ENCODE results near the gene PEX13.

The PEX13 gene

DNA sequence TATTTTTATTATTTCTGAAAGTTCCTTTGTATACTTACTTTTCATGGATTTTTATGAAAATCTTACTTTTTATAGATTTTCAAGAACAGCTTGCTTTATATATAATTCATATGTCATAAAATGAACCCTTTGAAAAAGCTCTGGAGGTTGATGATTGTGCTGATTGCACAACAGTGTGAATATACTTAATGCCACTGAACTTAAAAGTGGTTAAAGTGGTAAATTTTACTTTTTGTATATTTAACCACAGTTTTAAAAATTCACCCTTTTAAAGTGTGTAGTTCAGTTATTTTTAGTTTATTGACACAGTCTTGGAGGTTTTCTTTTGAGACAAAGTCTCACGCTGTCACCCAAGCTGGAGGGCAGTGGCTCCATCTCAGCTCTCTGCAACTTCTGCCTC is 56.6 kb downstream of the PEX13 start:
- no peak for DNase-seq (ENCODE audit: low spot score)

DNA sequence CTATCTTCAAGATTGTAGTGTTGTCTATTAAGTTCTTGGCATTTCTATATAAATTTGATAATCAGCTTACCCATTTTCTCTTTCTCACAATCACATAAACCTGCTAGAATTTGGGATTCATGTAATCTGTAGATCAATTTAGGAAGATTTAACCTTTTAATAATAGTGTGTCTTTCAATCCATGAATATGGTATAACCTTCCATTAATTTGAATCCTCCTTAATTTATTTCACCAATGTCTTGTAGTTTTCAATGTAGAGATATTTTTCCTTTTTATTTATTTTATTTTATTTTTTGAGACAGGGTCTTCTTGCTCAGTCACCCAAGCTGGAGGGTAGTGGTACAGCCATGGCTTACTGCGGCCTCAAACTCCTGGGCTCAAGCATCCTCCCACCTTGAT is 68.4 kb downstream of the PEX13 start:
- DNase-seq (ENCODE audit: low spot score): no peak

- DNase-seq (ENCODE audit: low spot score): no peak
Measured at GRCh38 chr2:61089797-61090196, 72.3 kb downstream of the PEX13 start.

DNA sequence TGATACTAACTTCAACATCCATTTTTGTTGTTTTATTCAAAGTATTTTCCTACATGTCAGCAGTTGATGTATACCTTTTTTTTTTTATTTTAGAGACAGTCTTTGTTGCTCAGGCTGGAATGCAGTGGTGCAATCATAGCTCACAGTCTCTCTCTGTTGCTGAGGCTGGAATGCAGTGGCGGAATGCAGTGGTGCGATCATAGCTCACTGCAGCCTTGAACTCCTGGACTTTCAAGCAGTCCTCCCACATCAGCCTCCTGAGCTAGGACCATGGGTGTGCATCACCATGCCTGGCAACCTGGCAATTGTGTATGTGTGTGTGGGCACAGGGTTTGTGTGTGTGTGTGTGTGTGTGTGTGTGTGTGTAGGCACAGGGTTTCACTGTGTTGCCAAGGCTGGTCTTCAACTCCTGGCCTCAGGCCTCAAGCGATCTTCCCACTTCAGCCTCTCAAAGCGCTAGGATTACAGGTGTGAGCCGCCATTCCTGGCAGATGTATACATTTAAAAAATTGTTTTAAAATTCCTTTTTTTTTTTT is 72.9 kb downstream of the PEX13 start:
- DNase-seq (ENCODE audit: low spot score): no peak

DNA sequence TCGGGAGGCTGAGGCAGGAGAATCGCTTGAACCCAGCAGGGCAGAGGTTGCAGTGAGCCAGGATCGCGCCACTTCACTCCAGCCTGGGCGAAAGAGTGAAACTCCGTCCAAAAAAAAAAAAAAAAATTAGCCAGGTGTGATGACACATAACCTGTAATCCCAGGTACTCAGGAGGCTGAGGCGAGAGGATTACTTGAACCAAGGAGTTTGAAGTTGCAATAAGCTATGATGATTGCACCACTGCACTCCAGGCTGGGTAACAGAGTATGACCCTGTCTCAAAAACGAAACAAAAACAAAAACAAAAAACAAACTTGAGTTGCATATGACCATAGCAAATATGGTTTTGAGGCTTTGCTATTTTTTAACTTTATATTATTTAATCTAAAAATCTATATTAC is 74.0 kb downstream of the PEX13 start:
- DNase-seq (ENCODE audit: low spot score): no peak

GRCh38 chr2:61096438-61096837 is 78.9 kb downstream of the PEX13 start:
- DNase-seq (ENCODE audit: low spot score): no peak

DNA sequence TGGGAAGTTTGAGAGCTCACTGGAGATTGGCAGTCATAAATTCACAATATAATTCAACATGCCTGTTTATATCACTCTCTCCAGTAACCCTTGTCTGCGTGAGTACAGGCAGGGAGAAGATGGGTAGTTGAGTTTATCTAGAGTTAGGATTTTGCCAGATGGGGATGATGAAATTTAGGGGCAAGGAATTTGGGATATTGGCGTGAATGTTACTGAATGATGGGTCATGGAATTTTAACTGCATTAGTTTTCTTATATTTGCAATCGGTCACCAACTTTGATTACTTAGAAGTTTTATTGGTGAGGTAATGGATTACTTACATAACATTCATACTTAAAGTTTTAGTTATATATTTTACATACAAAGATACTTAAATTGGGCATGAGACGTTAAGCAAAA is 83.3 kb downstream of the PEX13 start:
- no peak for DNase-seq (ENCODE audit: low spot score)

Measured in SW480 (cell line).